ENCODE data around the gene COX7A2L.
"Not testable (repeated sequence)": the region's sequence is repeated elsewhere in the genome, so short reads cannot be mapped to it uniquely, and the experiment has no call there.

Gene COX7A2L

GRCh38 chr2:42337846-42338566 is 23.0 kb downstream of the COX7A2L start:
- no peak for DNase-seq

- no peak for DNase-seq
Observed at GRCh38 chr2:42337356-42337820, 23.6 kb downstream of the COX7A2L start.

GRCh38 chr2:42336361-42336965 is 24.6 kb downstream of the COX7A2L start:
- DNase-seq, result no peak

- DNase-seq, result no peak
Observed at GRCh38 chr2:42335514-42336104, 25.4 kb downstream of the COX7A2L start.

- not testable (repeated sequence) for DNase-seq
Observed at GRCh38 chr2:42334865-42335264, 26.2 kb downstream of the COX7A2L start.

- DNase-seq, result no peak
Observed at GRCh38 chr2:42334220-42334619, 26.8 kb downstream of the COX7A2L start.

- DNase-seq, result no peak
Observed at GRCh38 chr2:42333579-42333978, 27.4 kb downstream of the COX7A2L start.

- no peak for DNase-seq
Observed at GRCh38 chr2:42332575-42332974, 28.4 kb downstream of the COX7A2L start.

- peak; percentile 10 for DNase-seq
Observed at GRCh38 chr2:42331569-42332284, 29.3 kb downstream of the COX7A2L start.

- DNase-seq, result no peak
Observed at GRCh38 chr2:42329736-42330135, 31.3 kb downstream of the COX7A2L start.

- DNase-seq, result no peak
Observed at GRCh38 chr2:42328923-42329322, 32.1 kb downstream of the COX7A2L start.

GRCh38 chr2:42328148-42328833 is 32.7 kb downstream of the COX7A2L start:
- DNase-seq, result no peak

GRCh38 chr2:42327125-42327524 is 33.9 kb downstream of the COX7A2L start:
- no peak for DNase-seq

- DNase-seq, result no peak
Observed at GRCh38 chr2:42325609-42326008, 35.4 kb downstream of the COX7A2L start.

GRCh38 chr2:42324949-42325348 is 36.1 kb downstream of the COX7A2L start:
- no peak for DNase-seq

- DNase-seq, result no peak
Observed at GRCh38 chr2:42324244-42324643, 36.8 kb downstream of the COX7A2L start.

- no peak for DNase-seq
Observed at GRCh38 chr2:42321452-42322064, 39.5 kb downstream of the COX7A2L start.

- DNase-seq, result no peak
Observed at GRCh38 chr2:42319265-42319664, 41.8 kb downstream of the COX7A2L start.

- no peak for DNase-seq
Observed at GRCh38 chr2:42317945-42318344, 43.1 kb downstream of the COX7A2L start.

GRCh38 chr2:42317486-42317885 is 43.5 kb downstream of the COX7A2L start:
- DNase-seq, result no peak

GRCh38 chr2:42316910-42317309 is 44.1 kb downstream of the COX7A2L start:
- DNase-seq, result no peak

GRCh38 chr2:42315844-42316470 is 45.1 kb downstream of the COX7A2L start:
- no peak for DNase-seq
